ENCODE data around the gene CDH4.

DNA sequence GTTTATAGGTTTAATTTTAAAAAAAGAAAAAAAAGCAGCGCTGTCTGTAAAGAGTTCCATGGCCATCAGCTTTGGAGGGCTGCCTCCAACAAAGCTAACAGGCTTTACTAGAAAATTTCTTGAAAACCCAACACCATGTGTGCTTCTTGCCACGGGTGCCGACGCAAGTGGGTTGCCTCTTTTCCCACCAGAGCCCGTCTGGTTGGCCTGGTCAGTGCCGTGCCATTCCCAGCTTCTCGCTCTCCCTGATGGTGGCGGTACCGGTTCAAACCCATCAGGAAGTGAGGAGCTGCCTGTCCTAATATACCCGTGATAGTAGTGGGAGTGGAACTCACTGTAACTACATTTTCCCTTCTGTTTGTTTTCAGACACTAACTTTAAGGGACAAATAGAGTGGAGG is 73.7 kb downstream of the CDH4 start:
- TF ChIP-seq CBX5 (CRISPR knock-in tag; IDR thresholded peaks at IDR 0.05; ENCODE audit: borderline replicate concordance) (no peak), GABPA (IDR thresholded peaks at IDR 0.05; ENCODE audit: low read depth, low read length) (no peak), GABPA (CRISPR knock-in tag; IDR thresholded peaks at IDR 0.05; ENCODE audit: low read depth) (no peak), TCF7 (IDR thresholded peaks at IDR 0.05; ENCODE audit: low read depth) (no peak), MEIS1 (CRISPR knock-in tag; IDR thresholded peaks at IDR 0.05; ENCODE audit: borderline replicate concordance) (no peak), ZBTB43 (CRISPR knock-in tag; conservative IDR thresholded peaks at IDR 0.05) (no peak), ADNP (CRISPR knock-in tag; IDR thresholded peaks at IDR 0.05) (no peak), IRX3 (CRISPR knock-in tag; IDR thresholded peaks at IDR 0.05; ENCODE audit: borderline replicate concordance, low read depth) (no peak), U2AF1 (optimal IDR thresholded peaks at IDR 0.05; ENCODE audit: low read depth, low read length) (no peak), RAD21 (CRISPR knock-in tag; IDR thresholded peaks at IDR 0.05) (no peak), TCF12 (IDR thresholded peaks at IDR 0.05) (no peak), TCF12 (CRISPR knock-in tag; IDR thresholded peaks at IDR 0.05) (no peak)
- TF ChIP-seq, protein P1, sequence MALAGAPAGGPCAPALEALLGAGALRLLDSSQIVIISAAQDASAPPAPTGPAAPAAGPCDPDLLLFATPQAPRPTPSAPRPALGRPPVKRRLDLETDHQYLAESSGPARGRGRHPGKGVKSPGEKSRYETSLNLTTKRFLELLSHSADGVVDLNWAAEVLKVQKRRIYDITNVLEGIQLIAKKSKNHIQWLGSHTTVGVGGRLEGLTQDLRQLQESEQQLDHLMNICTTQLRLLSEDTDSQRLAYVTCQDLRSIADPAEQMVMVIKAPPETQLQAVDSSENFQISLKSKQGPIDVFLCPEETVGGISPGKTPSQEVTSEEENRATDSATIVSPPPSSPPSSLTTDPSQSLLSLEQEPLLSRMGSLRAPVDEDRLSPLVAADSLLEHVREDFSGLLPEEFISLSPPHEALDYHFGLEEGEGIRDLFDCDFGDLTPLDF (CRISPR knock-in tag; IDR thresholded peaks at IDR 0.05) = no peak

Measured in HepG2 (cell line).